Spleen (tissue), 7 donors: ENCODE results near the gene DNAJA3.

Experiments
- CTCF ChIP-seq, 11 experiments: fragments of 200-600 bp in 7 of 11; fragments of 450-650 bp in 4 of 11; sonication (generic) in 4 of 11; IDR thresholded peaks in 8 of 11; conservative IDR thresholded peaks in 3 of 11; 1 replicate in 7 of 11; 2 replicates in 4 of 11; pipeline versions ENCODE4 v1.4.0 to v1.8.0; 2016 to 2021; ENCODE audit warnings: antibody characterized with exemption in 11 of 11, inconsistent platforms in 4 of 11, mild to moderate bottlenecking in 1 of 11
- POLR2AphosphoS5 ChIP-seq, 3 donors: sonication (generic); formaldehyde crosslinking; IDR thresholded peaks; one replicate each; pipeline ENCODE4 v1.5.1; 2017; ENCODE audit warnings: antibody characterized with exemption in 3 of 3
- donor health status: DM: no; HTN: no; CAD: no; lungs with moderate emphysema.
- donor health status: DM: no; HTN: no; CAD: no.
- donor health status: DM: no; HTN: no; CAD: no.

DNA sequence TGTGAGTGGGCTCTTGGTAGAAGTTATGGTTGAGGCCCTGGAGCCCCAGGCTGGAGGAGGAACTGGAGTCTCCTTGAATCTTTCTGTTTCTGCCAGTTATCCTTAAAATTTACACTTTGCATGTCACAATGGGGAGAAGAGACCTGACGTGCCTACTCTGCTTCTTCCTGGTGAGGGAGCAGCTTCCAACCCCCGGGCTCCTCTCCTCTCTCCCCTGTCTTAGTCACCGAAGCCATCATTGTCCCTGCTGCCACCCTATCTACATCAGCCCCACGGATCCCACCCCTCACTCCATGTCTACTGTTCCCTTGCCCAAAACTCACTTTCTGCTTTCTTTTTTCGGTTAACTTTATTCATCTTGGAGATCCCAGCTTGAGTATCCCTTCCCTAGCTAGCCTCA lies 17.6 kb downstream of the DNAJA3 start:
- TF ChIP-seq CTCF (IDR thresholded peaks at IDR 0.05 in 8 of 11, conservative IDR thresholded peaks at IDR 0.05 in 3 of 11) (no peak), POLR2AphosphoS5 (IDR thresholded peaks at IDR 0.05) (no peak)
